T-helper 17 cell (primary cell): ENCODE results near the gene PLEKHS1. TPM values are rescaled to one million over a fixed set of nuclear protein-coding genes. Genes with fewer than 3 reads are reported as not detected.
A peak's percentile ranks its signal among the peaks of the same experiment; 100 is the strongest.

Experiments used
- ATAC-seq: fragments of 150-1000 bp; cut with Tn5 transposase; 2 replicates; pipeline ENCODE4 v1.10.0; 2021; ENCODE audit warnings: mild to moderate bottlenecking, moderate library complexity
- DNase-seq, 3 donors: peaks; one replicate each; pipeline versions ENCODE4 v3.0.0 to v3.0.0-alpha.2; 2020 to 2021
- H3K9me3 ChIP-seq: one replicate; pipeline ENCODE4 v1.7.0; 2013; ENCODE audit warnings: low read length, mild to moderate bottlenecking; ENCODE audit not compliant: control insufficient read depth, poor library complexity, severe bottlenecking
- H3K27ac Mint-ChIP-seq: one replicate; pipeline ENCODE4 v1.8.0; 2022; ENCODE audit warnings: mild to moderate bottlenecking, moderate library complexity, mixed read lengths
- H3K27me3 Mint-ChIP-seq: one replicate; pipeline ENCODE4 v1.8.0; 2022; ENCODE audit warnings: mixed read lengths
- H3K36me3 Mint-ChIP-seq: one replicate; pipeline ENCODE4 v1.8.0; 2022; ENCODE audit warnings: low read depth, mixed read lengths
- H3K4me1 Mint-ChIP-seq: one replicate; pipeline ENCODE4 v1.8.0; 2022; ENCODE audit warnings: mild to moderate bottlenecking, mixed read lengths
- H3K4me3 Mint-ChIP-seq: one replicate; pipeline ENCODE4 v1.8.0; 2022; ENCODE audit warnings: mild to moderate bottlenecking, moderate library complexity, mixed read lengths
- total RNA-seq, 4 donors: library from RNA in 2 of 4; stranded (reverse) in 2 of 4; gene quantifications; one replicate each; pipeline ENCODE4 v1.2.3 and lab custom pipeline; 2022 to 2026

Gene PLEKHS1
- total RNA-seq, result under 1 TPM in 1 of 2 donors, not detected in 1; 0.13 TPM
- 0 reads per million in 2 donors for total RNA-seq (lab: John Stamatoyannopoulos, UW)

- no peak within 1 kb of the TSS for H3K27ac Mint-ChIP-seq
- no peak for DNase-seq
- no peaks in the 10 kb centered on the region for H3K9me3 ChIP-seq
- H3K4me3 Mint-ChIP-seq, result no peak within 1 kb of the TSS
- peaks cover 2% of the 10 kb centered on the region for H3K4me1 Mint-ChIP-seq
- no peaks in the 10 kb centered on the region for H3K36me3 Mint-ChIP-seq
- H3K27me3 Mint-ChIP-seq, result peaks cover 42% of the 10 kb centered on the region
- no peak for ATAC-seq
Measured at GRCh38 chr10:113751181-113751732, at the start of gene PLEKHS1. PLEKHS1 (plus strand) TSS chr10:113751682; CDS start chr10:113755278, 3,596 bp downstream.

- Mint-ChIP-seq H3K27ac (no peak overlapping the region), H3K27me3 (no peaks in the 10 kb centered on the region), H3K4me3 (no peak overlapping the region), H3K36me3 (peaks cover 6% of the 10 kb centered on the region), H3K4me1 (peaks cover 26% of the 10 kb centered on the region)
- ATAC-seq, result peak; percentile 49
- H3K9me3 ChIP-seq, result no peaks in the 10 kb centered on the region
- DNase-seq, result no peak
Measured at GRCh38 chr10:113704637-113705343, 46.7 kb upstream of the PLEKHS1 start.

GRCh38 chr10:113705344-113705652 is 46.2 kb upstream of the PLEKHS1 start:
- Mint-ChIP-seq H3K4me3 (no peak overlapping the region), H3K27me3 (no peaks in the 10 kb centered on the region), H3K4me1 (peaks cover 29% of the 10 kb centered on the region), H3K27ac (no peak overlapping the region), H3K36me3 (peaks cover 9% of the 10 kb centered on the region)
- ATAC-seq (no peak), DNase-seq (no peak)
- H3K9me3 ChIP-seq, result no peaks in the 10 kb centered on the region

- Mint-ChIP-seq H3K27me3 (no peaks in the 10 kb centered on the region), H3K4me3 (no peak overlapping the region), H3K27ac (peak overlapping the region; percentile 32), H3K36me3 (peaks cover 4% of the 10 kb centered on the region), H3K4me1 (peaks cover 29% of the 10 kb centered on the region)
- H3K9me3 ChIP-seq, result no peaks in the 10 kb centered on the region
- no peak for ATAC-seq
- DNase-seq, result no peak
Measured at GRCh38 chr10:113706623-113707022, 44.9 kb upstream of the PLEKHS1 start.

GRCh38 chr10:113708640-113709039 is 42.8 kb upstream of the PLEKHS1 start:
- Mint-ChIP-seq H3K27ac (peak overlapping the region; percentile 86), H3K4me3 (no peak overlapping the region), H3K27me3 (no peaks in the 10 kb centered on the region), H3K36me3 (peaks cover 5% of the 10 kb centered on the region), H3K4me1 (peaks cover 29% of the 10 kb centered on the region)
- H3K9me3 ChIP-seq, result no peaks in the 10 kb centered on the region
- DNase-seq, result no peak
- ATAC-seq, result no peak

GRCh38 chr10:113709221-113709838 is 42.2 kb upstream of the PLEKHS1 start:
- peak overlapping the region; percentile 86 for H3K27ac Mint-ChIP-seq
- no peak overlapping the region for H3K4me3 Mint-ChIP-seq
- DNase-seq (no peak), ATAC-seq (no peak)
- H3K27me3 Mint-ChIP-seq, result no peaks in the 10 kb centered on the region
- no peaks in the 10 kb centered on the region for H3K9me3 ChIP-seq
- H3K4me1 Mint-ChIP-seq, result peaks cover 29% of the 10 kb centered on the region
- H3K36me3 Mint-ChIP-seq, result peaks cover 5% of the 10 kb centered on the region

GRCh38 chr10:113711142-113711541 is 40.3 kb upstream of the PLEKHS1 start:
- ATAC-seq, result no peak
- H3K4me3 Mint-ChIP-seq, result no peak overlapping the region
- H3K27me3 Mint-ChIP-seq, result no peaks in the 10 kb centered on the region
- H3K36me3 Mint-ChIP-seq, result peaks cover 5% of the 10 kb centered on the region
- peak overlapping the region; percentile 63 for H3K27ac Mint-ChIP-seq
- no peak for DNase-seq
- H3K4me1 Mint-ChIP-seq, result peaks cover 24% of the 10 kb centered on the region
- H3K9me3 ChIP-seq, result no peaks in the 10 kb centered on the region

- no peak overlapping the region for H3K27ac Mint-ChIP-seq
- H3K9me3 ChIP-seq, result no peaks in the 10 kb centered on the region
- H3K4me1 Mint-ChIP-seq, result peaks cover 20% of the 10 kb centered on the region
- no peak for DNase-seq
- H3K27me3 Mint-ChIP-seq, result no peaks in the 10 kb centered on the region
- peaks cover 5% of the 10 kb centered on the region for H3K36me3 Mint-ChIP-seq
- no peak overlapping the region for H3K4me3 Mint-ChIP-seq
- ATAC-seq, result no peak
Measured at GRCh38 chr10:113712024-113712423, 39.5 kb upstream of the PLEKHS1 start.

- DNase-seq (no peak), ATAC-seq (no peak)
- H3K9me3 ChIP-seq, result no peaks in the 10 kb centered on the region
- Mint-ChIP-seq H3K36me3 (peaks cover 5% of the 10 kb centered on the region), H3K4me3 (no peak overlapping the region), H3K27ac (no peak overlapping the region), H3K4me1 (peaks cover 16% of the 10 kb centered on the region), H3K27me3 (no peaks in the 10 kb centered on the region)
Measured at GRCh38 chr10:113712755-113713639, 38.5 kb upstream of the PLEKHS1 start.

- ATAC-seq (no peak), DNase-seq (no peak)
- H3K9me3 ChIP-seq, result no peaks in the 10 kb centered on the region
- no peak overlapping the region for H3K4me3 Mint-ChIP-seq
- peaks cover 13% of the 10 kb centered on the region for H3K4me1 Mint-ChIP-seq
- no peak overlapping the region for H3K27ac Mint-ChIP-seq
- H3K27me3 Mint-ChIP-seq, result no peaks in the 10 kb centered on the region
- H3K36me3 Mint-ChIP-seq, result peaks cover 5% of the 10 kb centered on the region
Measured at GRCh38 chr10:113713640-113713982, 37.9 kb upstream of the PLEKHS1 start.

- H3K36me3 Mint-ChIP-seq, result peaks cover 8% of the 10 kb centered on the region
- H3K4me3 Mint-ChIP-seq, result no peak overlapping the region
- no peak for DNase-seq
- H3K9me3 ChIP-seq, result no peaks in the 10 kb centered on the region
- H3K27me3 Mint-ChIP-seq, result no peaks in the 10 kb centered on the region
- no peak overlapping the region for H3K27ac Mint-ChIP-seq
- no peak for ATAC-seq
- H3K4me1 Mint-ChIP-seq, result peaks cover 5% of the 10 kb centered on the region
Measured at GRCh38 chr10:113716109-113716910, 35.2 kb upstream of the PLEKHS1 start.

- H3K4me3 Mint-ChIP-seq, result peak overlapping the region; percentile 56
- H3K9me3 ChIP-seq, result no peaks in the 10 kb centered on the region
- peaks cover 2% of the 10 kb centered on the region for H3K4me1 Mint-ChIP-seq
- no peak overlapping the region for H3K27ac Mint-ChIP-seq
- H3K36me3 Mint-ChIP-seq, result peaks cover 6% of the 10 kb centered on the region
- DNase-seq (no peak), ATAC-seq (no peak)
- H3K27me3 Mint-ChIP-seq, result no peaks in the 10 kb centered on the region
Measured at GRCh38 chr10:113718969-113719822, 32.3 kb upstream of the PLEKHS1 start.
